H1 (cell line): ENCODE measurements around the gene THAP2. TPM values are rescaled to one million over a fixed set of nuclear protein-coding genes. Genes with fewer than 3 reads are reported as not detected.
A peak's percentile ranks its signal among the peaks of the same experiment; 100 is the strongest.

Source experiments
- ASH2L ChIP-seq: fragments of 200-600, 300-600 bp; sonication (generic); IDR thresholded peaks from one replicate; pipeline ENCODE4 v1.7.1; 2017; ENCODE audit warnings: low read length
- CBX5 ChIP-seq: fragments of 300-800, 300-1000 bp; sonication (generic); IDR thresholded peaks from 2 replicates; pipeline ENCODE4 v1.7.1; 2016; ENCODE audit warnings: antibody characterized with exemption, low read length, low read depth
- EZH2 ChIP-seq: fragments of 200-600 bp; sonication (generic); IDR thresholded peaks from 2 replicates; pipeline ENCODE4 v1.7.1; 2012; ENCODE audit warnings: low read depth, mild to moderate bottlenecking, moderate library complexity, low read length, inconsistent platforms; ENCODE audit not compliant: severe bottlenecking
- GTF2F1 ChIP-seq: IDR thresholded peaks from 2 replicates; pipeline ENCODE4 v1.6.1; 2012; ENCODE audit warnings: low read depth, low read length, improper control_type of control experiment, borderline replicate concordance
- JUND ChIP-seq: IDR thresholded peaks from 2 replicates; pipeline ENCODE4 v1.6.1; 2011; ENCODE audit warnings: mild to moderate bottlenecking, improper control_type of control experiment, low read length
- POU5F1 ChIP-seq: IDR thresholded peaks from 2 replicates; pipeline ENCODE4 v1.6.1; 2011; ENCODE audit warnings: low read depth, mild to moderate bottlenecking, low read length, moderate library complexity
- RBBP5 ChIP-seq: IDR thresholded peaks from 2 replicates; pipeline ENCODE4 v1.7.1; 2012; ENCODE audit warnings: low read depth, mild to moderate bottlenecking, inconsistent platforms, low read length, moderate library complexity, borderline replicate concordance
- TAF1 ChIP-seq: IDR thresholded peaks from 2 replicates; pipeline ENCODE4 v1.6.1; 2011; ENCODE audit warnings: mild to moderate bottlenecking, low read depth, low read length
- TAF7 ChIP-seq: optimal IDR thresholded peaks from 2 replicates; pipeline ENCODE3; 2011; ENCODE audit warnings: low read depth, mild to moderate bottlenecking, inconsistent platforms, low read length, moderate library complexity, borderline replicate concordance
- polyA plus RNA-seq, 7 experiments: library from polyadenylated mRNA; depleted of rRNA in 3 of 7; stranded (reverse) in 5 of 7; unstranded in 2 of 7; fragments of >200 nt in 5 of 7; fragments of 200-250 nt in 2 of 7; gene quantifications; 1 replicate in 5 of 7; 2 replicates in 1 of 7; 4 replicates in 1 of 7; pipeline versions ENCODE4 v1.2.1 to v1.2.3, GENCODE V29; 2011 to 2013; ENCODE audit warnings: missing spikeins in 2 of 7, mixed read lengths in 2 of 7
- total RNA-seq: library from RNA; stranded (reverse); fragmentation: NEBNext Ultra II Directional; extraction: Animal tissue kit (Norgen Biotek cat#: 25700); gene quantifications from 2 replicates; pipeline ENCODE4 v1.2.1, GENCODE V29; 2021
- TF ChIP-seq, protein P1 (sequence below): fragments of 300-600 bp; sonication (generic); IDR thresholded peaks from 2 replicates; pipeline ENCODE4 v1.7.1; 2012; ENCODE audit warnings: low read length, moderate library complexity, mild to moderate bottlenecking, inconsistent platforms; ENCODE audit not compliant: insufficient replicate concordance

Gene THAP2
- total and polyA plus RNA-seq, 2 of the 8 experiments (the other 6 are each of a cell fraction or from before 2014, with no cell fraction given) = 1.8 to 5.3 TPM

DNA sequence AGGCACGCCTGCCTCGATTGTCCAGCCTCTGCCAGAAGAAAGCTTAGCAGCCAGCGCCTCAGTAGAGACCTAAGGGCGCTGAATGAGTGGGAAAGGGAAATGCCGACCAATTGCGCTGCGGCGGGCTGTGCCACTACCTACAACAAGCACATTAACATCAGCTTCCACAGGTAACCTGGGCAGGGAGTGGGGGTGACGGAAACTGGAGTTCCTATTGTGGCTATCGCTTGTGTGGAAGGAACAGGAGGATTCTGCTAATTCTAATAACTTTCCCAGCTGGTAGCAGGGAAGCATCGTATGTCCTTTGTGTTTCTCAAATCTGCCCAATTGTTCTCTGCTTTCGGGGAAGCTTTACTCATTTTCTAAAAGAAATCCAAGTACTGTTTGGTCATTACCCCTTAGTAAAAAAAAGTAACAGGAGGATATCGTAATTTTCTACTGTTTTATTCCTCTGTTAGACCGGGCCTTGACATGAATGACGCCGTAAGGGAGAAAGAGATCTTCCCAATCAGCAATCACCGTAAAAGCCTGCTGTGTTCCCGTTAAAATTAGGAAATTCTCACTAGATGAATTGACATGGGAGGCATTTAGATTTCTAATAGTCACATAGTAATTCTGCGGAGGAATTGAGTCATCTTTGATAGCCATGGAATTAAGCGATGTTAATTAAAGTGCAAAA lies 449 bp downstream of the THAP2 start (continued):
- TF ChIP-seq JUND = no peak
- 0 out of 2 replicates have a peak, but pooled peaks have one; percentile 47 for TF ChIP-seq GTF2F1
- TF ChIP-seq TAF7 = peak; percentile 11
- TF ChIP-seq TAF1 = no peak; the same call in 1 of the 2 replicates
- no peak for TF ChIP-seq RBBP5
- no peak for TF ChIP-seq POU5F1
- no peak for TF ChIP-seq CBX5
- TF ChIP-seq EZH2 = no peak
- TF ChIP-seq, protein P1, sequence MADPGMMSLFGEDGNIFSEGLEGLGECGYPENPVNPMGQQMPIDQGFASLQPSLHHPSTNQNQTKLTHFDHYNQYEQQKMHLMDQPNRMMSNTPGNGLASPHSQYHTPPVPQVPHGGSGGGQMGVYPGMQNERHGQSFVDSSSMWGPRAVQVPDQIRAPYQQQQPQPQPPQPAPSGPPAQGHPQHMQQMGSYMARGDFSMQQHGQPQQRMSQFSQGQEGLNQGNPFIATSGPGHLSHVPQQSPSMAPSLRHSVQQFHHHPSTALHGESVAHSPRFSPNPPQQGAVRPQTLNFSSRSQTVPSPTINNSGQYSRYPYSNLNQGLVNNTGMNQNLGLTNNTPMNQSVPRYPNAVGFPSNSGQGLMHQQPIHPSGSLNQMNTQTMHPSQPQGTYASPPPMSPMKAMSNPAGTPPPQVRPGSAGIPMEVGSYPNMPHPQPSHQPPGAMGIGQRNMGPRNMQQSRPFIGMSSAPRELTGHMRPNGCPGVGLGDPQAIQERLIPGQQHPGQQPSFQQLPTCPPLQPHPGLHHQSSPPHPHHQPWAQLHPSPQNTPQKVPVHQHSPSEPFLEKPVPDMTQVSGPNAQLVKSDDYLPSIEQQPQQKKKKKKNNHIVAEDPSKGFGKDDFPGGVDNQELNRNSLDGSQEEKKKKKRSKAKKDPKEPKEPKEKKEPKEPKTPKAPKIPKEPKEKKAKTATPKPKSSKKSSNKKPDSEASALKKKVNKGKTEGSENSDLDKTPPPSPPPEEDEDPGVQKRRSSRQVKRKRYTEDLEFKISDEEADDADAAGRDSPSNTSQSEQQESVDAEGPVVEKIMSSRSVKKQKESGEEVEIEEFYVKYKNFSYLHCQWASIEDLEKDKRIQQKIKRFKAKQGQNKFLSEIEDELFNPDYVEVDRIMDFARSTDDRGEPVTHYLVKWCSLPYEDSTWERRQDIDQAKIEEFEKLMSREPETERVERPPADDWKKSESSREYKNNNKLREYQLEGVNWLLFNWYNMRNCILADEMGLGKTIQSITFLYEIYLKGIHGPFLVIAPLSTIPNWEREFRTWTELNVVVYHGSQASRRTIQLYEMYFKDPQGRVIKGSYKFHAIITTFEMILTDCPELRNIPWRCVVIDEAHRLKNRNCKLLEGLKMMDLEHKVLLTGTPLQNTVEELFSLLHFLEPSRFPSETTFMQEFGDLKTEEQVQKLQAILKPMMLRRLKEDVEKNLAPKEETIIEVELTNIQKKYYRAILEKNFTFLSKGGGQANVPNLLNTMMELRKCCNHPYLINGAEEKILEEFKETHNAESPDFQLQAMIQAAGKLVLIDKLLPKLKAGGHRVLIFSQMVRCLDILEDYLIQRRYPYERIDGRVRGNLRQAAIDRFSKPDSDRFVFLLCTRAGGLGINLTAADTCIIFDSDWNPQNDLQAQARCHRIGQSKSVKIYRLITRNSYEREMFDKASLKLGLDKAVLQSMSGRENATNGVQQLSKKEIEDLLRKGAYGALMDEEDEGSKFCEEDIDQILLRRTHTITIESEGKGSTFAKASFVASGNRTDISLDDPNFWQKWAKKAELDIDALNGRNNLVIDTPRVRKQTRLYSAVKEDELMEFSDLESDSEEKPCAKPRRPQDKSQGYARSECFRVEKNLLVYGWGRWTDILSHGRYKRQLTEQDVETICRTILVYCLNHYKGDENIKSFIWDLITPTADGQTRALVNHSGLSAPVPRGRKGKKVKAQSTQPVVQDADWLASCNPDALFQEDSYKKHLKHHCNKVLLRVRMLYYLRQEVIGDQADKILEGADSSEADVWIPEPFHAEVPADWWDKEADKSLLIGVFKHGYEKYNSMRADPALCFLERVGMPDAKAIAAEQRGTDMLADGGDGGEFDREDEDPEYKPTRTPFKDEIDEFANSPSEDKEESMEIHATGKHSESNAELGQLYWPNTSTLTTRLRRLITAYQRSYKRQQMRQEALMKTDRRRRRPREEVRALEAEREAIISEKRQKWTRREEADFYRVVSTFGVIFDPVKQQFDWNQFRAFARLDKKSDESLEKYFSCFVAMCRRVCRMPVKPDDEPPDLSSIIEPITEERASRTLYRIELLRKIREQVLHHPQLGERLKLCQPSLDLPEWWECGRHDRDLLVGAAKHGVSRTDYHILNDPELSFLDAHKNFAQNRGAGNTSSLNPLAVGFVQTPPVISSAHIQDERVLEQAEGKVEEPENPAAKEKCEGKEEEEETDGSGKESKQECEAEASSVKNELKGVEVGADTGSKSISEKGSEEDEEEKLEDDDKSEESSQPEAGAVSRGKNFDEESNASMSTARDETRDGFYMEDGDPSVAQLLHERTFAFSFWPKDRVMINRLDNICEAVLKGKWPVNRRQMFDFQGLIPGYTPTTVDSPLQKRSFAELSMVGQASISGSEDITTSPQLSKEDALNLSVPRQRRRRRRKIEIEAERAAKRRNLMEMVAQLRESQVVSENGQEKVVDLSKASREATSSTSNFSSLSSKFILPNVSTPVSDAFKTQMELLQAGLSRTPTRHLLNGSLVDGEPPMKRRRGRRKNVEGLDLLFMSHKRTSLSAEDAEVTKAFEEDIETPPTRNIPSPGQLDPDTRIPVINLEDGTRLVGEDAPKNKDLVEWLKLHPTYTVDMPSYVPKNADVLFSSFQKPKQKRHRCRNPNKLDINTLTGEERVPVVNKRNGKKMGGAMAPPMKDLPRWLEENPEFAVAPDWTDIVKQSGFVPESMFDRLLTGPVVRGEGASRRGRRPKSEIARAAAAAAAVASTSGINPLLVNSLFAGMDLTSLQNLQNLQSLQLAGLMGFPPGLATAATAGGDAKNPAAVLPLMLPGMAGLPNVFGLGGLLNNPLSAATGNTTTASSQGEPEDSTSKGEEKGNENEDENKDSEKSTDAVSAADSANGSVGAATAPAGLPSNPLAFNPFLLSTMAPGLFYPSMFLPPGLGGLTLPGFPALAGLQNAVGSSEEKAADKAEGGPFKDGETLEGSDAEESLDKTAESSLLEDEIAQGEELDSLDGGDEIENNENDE = no peak
- no peak for TF ChIP-seq ASH2L
